LNCAP (cell line): ENCODE measurements around the gene TMEM53.

ENCODE experiments used
- TF ChIP-seq, protein P1 (sequence below): fragments of 450-650 bp; IDR thresholded peaks from 2 replicates; pipeline ENCODE4 v1.5.1; 2017; ENCODE audit warnings: mild to moderate bottlenecking

TMEM53 gene

DNA sequence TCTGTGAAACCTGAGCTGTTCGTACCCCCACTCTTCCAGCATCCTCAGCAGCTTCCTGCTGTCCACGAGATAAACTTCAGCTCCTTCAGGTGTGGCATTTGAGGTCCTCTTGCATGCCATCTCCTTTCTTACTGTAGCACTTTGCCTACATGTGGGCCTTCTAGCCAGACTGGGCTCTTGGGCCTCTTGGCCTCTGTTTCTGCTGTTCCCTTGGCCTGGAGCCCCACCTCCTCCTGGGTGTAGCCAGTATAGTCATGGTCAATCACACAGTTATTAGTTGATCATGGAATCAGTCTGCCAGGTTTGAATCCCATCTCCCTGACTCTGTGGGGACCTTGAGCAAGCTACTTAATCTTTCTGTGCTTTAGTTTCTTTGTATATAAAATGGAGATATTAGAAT, 26.4 kb downstream of the TMEM53 start:
- TF ChIP-seq, protein P1, sequence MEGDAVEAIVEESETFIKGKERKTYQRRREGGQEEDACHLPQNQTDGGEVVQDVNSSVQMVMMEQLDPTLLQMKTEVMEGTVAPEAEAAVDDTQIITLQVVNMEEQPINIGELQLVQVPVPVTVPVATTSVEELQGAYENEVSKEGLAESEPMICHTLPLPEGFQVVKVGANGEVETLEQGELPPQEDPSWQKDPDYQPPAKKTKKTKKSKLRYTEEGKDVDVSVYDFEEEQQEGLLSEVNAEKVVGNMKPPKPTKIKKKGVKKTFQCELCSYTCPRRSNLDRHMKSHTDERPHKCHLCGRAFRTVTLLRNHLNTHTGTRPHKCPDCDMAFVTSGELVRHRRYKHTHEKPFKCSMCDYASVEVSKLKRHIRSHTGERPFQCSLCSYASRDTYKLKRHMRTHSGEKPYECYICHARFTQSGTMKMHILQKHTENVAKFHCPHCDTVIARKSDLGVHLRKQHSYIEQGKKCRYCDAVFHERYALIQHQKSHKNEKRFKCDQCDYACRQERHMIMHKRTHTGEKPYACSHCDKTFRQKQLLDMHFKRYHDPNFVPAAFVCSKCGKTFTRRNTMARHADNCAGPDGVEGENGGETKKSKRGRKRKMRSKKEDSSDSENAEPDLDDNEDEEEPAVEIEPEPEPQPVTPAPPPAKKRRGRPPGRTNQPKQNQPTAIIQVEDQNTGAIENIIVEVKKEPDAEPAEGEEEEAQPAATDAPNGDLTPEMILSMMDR = no peak

DNA sequence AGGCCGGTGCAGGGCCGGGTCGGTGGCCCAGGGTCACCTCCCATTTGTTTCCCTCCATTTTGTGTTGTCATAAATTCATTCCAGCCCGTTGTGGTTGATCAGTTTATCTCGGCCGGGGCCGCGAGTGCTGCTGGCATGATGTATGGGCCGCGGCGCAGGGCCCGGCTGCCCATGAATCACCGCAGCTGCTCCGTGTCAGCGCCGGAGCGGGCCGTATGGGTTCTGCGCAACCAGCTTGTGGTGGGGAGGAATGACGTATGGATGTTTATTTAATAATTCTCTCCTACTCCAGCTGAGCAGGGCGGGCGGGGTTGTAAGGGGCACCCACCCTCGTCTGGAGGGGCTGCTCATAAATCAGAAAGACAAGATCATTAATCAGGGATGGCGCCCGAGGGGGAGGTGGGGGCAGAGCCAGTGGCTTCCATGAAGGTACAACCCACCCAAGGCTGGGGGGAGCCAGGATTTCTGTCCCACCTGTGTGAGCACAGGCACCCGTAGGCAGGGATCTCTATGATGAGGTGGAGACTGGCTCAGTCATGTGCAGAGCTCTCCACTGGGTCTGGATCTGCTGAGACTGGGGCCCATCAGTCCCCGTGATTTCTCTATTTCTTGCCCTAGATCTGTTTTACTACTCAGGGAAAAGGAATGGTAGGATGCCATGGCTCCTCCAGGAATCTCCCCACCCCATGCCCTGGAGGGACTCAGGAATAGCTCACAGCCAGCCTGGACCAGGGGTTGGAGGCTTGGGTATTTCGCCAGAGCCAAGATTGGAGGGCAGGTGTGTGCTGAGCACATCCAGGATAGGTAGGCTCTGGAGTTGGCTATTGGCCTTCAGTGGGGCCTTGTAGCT, 27.8 kb downstream of the TMEM53 start:
- TF ChIP-seq, protein P1 = no peak

DNA sequence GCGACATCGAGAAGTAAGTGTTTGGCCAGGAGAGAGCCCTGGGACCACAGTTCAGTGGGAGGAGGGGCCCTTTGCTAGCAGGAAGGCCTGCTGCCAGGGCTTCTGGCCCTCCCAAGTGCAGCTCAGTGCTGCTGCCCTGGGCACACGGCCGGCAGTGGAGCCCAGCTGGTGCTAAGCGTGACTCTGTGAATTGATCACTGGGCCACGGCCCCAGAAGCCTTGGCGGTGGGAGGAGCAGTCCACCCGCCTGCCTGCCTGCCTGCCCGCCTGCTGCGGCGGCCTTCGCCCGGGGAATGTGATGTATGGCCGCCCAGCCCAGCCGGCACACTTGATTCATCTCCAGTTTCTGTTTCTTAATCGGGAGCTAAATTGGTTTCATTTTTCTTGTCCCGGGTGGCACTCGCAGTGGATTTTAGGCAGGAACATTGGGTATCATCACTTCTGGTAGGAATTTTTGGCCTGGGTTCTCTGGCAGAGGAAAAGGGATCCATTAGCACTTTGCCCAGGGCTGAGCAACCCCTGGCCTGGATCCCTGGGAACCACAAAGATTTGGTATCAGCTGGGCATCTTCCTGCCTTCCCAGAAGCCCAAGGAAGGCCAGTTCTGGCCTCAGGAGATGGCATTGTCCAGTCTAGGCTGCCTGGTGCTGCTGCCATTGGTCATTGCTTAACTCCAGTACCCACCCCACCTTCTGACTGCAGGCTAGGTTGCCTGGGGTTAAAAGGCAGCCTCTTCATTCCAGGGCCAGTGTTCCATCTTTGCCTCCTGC, 28.6 kb downstream of the TMEM53 start:
- TF ChIP-seq, protein P1 = no peak

DNA sequence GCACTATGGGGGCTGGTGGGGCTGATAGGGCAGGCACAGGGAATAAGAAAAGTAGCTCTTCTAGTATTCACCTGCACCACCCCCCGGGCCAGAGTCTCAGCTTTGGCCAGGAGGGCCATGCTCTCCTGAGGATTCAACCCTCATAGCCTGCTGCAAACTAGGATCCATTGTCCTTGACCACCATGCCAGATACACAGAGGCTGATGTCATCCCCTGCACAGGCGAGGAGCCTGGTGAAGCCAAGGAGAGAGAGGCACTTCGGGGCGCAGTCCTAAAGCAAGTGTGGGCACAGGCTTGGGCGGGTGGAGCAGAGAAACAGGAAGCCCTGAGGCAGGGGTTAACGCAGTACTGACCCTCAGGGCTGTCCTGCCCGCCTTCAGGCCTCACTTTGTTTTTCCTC, 29.5 kb downstream of the TMEM53 start:
- TF ChIP-seq, protein P1 = no peak

DNA sequence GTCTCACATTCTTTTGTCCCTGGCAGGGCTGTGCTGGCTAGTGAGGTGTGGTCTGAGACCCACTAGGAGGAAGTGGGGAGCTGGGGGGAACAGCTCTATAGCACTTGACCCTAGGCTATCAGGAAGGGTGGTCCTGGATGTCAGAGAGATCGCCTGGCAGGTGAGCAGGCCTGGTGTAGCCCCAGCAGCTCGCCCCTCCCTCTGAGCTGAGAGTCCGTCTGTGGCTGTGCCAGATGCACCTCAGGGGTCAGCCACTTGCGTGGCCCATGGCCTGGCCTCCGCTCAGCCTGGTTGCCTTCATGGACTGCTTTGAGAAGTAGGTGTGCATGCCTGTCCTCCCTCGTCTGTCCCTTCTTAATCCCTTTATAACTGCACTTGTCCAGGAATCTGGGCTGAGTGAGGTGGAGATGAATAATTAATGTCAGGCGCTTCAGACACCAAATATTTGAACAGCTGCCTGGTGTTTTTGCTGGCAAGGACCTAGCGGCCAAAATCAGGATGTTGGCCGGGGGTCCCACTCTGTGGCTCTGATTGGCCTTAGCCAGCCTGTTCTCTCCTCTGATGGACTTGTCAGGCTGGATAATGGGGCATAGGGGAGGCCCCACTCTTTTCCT, 30.5 kb downstream of the TMEM53 start:
- TF ChIP-seq, protein P1 = no peak

DNA sequence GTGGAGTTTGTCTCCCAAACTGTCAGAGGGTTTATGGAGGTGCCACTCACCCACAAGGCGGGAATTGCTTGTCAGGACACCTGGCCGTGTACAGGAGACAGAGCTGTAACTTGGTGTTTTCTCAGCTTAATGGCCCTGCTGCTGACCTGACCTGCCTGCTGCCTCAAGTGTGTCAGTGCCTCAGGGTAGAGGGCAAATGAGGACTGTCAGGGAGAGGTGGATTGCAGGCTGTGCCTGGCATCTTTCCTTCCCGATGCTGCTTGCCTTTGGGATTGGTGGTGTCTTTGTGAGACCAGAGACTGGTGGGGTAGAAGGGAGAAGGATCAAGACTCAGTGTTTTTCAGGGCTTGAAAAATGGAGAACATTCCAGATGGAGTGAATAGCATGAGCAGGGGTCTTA, 31.4 kb downstream of the TMEM53 start:
- TF ChIP-seq, protein P1 = no peak

DNA sequence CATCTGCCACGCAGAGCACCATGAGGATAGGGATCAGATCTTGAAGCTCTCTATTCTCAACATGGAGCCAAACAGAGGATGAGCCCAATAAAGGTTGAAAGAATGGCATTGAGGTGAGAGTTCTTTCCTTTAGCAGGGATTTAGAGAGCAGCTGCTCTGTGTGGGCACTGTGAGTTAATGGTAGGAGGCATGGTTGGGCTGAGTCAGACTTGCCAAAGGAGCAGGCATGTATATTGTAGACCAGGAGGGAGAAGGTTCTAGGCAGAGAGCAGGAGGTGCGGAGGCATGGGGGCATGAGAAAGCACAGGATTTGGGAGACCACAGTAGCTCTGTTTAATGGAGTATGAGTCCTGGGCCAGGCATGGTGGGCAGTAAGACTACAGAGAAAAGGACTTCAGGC, 32.0 kb downstream of the TMEM53 start:
- TF ChIP-seq, protein P1 = no peak
